ENCODE data around the gene GSK3B.
A peak's percentile ranks its signal among the peaks of the same experiment; 100 is the strongest.
"Not testable (repeated sequence)": the region's sequence is repeated elsewhere in the genome, so short reads cannot be mapped to it uniquely, and the experiment has no call there.

The GSK3B gene

GRCh38 chr3:120028271-120029047 lies 65.8 kb downstream of the GSK3B start:
- Histone ChIP-seq H3K9me3 (ENCODE audit: control insufficient read depth, low read length) (no peaks in the 10 kb centered on the region), H3K27me3 (replicated peaks; ENCODE audit: control insufficient read depth, insufficient read depth, low read length) (no peaks in the 10 kb centered on the region), H3K36me3 (ENCODE audit: control insufficient read depth, insufficient read depth, low read length, severe bottlenecking) (no peaks in the 10 kb centered on the region), H3K4me1 (ENCODE audit: control insufficient read depth, insufficient read depth, low read length) (no peaks in the 10 kb centered on the region), H3K4me3 (ENCODE audit: low read length) (no peak overlapping the region), H3K9ac (ENCODE audit: low read length) (no peak overlapping the region)
- no peak for DNase-seq (ENCODE audit: low read depth)

- no peak for DNase-seq (ENCODE audit: low read depth)
- Histone ChIP-seq H3K27me3 (replicated peaks; ENCODE audit: control insufficient read depth, insufficient read depth, low read length) (no peaks in the 10 kb centered on the region), H3K4me1 (ENCODE audit: control insufficient read depth, insufficient read depth, low read length) (no peaks in the 10 kb centered on the region), H3K4me3 (ENCODE audit: low read length) (no peak overlapping the region), H3K9me3 (ENCODE audit: control insufficient read depth, low read length) (no peaks in the 10 kb centered on the region), H3K36me3 (ENCODE audit: control insufficient read depth, insufficient read depth, low read length, severe bottlenecking) (no peaks in the 10 kb centered on the region), H3K9ac (ENCODE audit: low read length) (no peak overlapping the region)
These were observed 67.0 kb downstream of the GSK3B start for GRCh38 chr3:120027226-120027625.

- no peaks in the 10 kb centered on the region for H3K27me3 ChIP-seq (replicated peaks; ENCODE audit: control insufficient read depth, insufficient read depth, low read length)
- no peak overlapping the region for H3K9ac ChIP-seq (ENCODE audit: low read length)
- H3K36me3 ChIP-seq (ENCODE audit: control insufficient read depth, insufficient read depth, low read length, severe bottlenecking), result no peaks in the 10 kb centered on the region
- peaks cover 6% of the 10 kb centered on the region for H3K4me1 ChIP-seq (ENCODE audit: control insufficient read depth, insufficient read depth, low read length)
- H3K9me3 ChIP-seq (ENCODE audit: control insufficient read depth, low read length), result no peaks in the 10 kb centered on the region
- DNase-seq (ENCODE audit: low read depth), result no peak
- no peak overlapping the region for H3K4me3 ChIP-seq (ENCODE audit: low read length)
These were observed 68.7 kb downstream of the GSK3B start for GRCh38 chr3:120025520-120025919.

GRCh38 chr3:120024103-120024502 lies 70.1 kb downstream of the GSK3B start:
- no peak overlapping the region for H3K9ac ChIP-seq (ENCODE audit: low read length)
- peaks cover 6% of the 10 kb centered on the region for H3K4me1 ChIP-seq (ENCODE audit: control insufficient read depth, insufficient read depth, low read length)
- no peak for DNase-seq (ENCODE audit: low read depth)
- H3K36me3 ChIP-seq (ENCODE audit: control insufficient read depth, insufficient read depth, low read length, severe bottlenecking), result no peaks in the 10 kb centered on the region
- H3K4me3 ChIP-seq (ENCODE audit: low read length), result no peak overlapping the region
- no peaks in the 10 kb centered on the region for H3K27me3 ChIP-seq (replicated peaks; ENCODE audit: control insufficient read depth, insufficient read depth, low read length)
- no peaks in the 10 kb centered on the region for H3K9me3 ChIP-seq (ENCODE audit: control insufficient read depth, low read length)

GRCh38 chr3:120022729-120023128 lies 71.5 kb downstream of the GSK3B start:
- H3K4me3 ChIP-seq (ENCODE audit: low read length), result no peak overlapping the region
- no peaks in the 10 kb centered on the region for H3K36me3 ChIP-seq (ENCODE audit: control insufficient read depth, insufficient read depth, low read length, severe bottlenecking)
- DNase-seq (ENCODE audit: low read depth), result no peak
- peaks cover 6% of the 10 kb centered on the region for H3K4me1 ChIP-seq (ENCODE audit: control insufficient read depth, insufficient read depth, low read length)
- H3K9ac ChIP-seq (ENCODE audit: low read length), result no peak overlapping the region
- H3K9me3 ChIP-seq (ENCODE audit: control insufficient read depth, low read length), result no peaks in the 10 kb centered on the region
- H3K27me3 ChIP-seq (replicated peaks; ENCODE audit: control insufficient read depth, insufficient read depth, low read length), result no peaks in the 10 kb centered on the region

GRCh38 chr3:120021523-120021922 lies 72.7 kb downstream of the GSK3B start:
- Histone ChIP-seq H3K27me3 (replicated peaks; ENCODE audit: control insufficient read depth, insufficient read depth, low read length) (no peaks in the 10 kb centered on the region), H3K4me1 (ENCODE audit: control insufficient read depth, insufficient read depth, low read length) (peaks cover 6% of the 10 kb centered on the region), H3K36me3 (ENCODE audit: control insufficient read depth, insufficient read depth, low read length, severe bottlenecking) (no peaks in the 10 kb centered on the region), H3K9ac (ENCODE audit: low read length) (no peak overlapping the region), H3K4me3 (ENCODE audit: low read length) (no peak overlapping the region), H3K9me3 (ENCODE audit: control insufficient read depth, low read length) (no peaks in the 10 kb centered on the region)
- DNase-seq (ENCODE audit: low read depth), result peak; percentile 35

- Histone ChIP-seq H3K4me3 (ENCODE audit: low read length) (no peak overlapping the region), H3K9me3 (ENCODE audit: control insufficient read depth, low read length) (no peaks in the 10 kb centered on the region), H3K36me3 (ENCODE audit: control insufficient read depth, insufficient read depth, low read length, severe bottlenecking) (no peaks in the 10 kb centered on the region), H3K9ac (ENCODE audit: low read length) (no peak overlapping the region), H3K4me1 (ENCODE audit: control insufficient read depth, insufficient read depth, low read length) (peaks cover 6% of the 10 kb centered on the region), H3K27me3 (replicated peaks; ENCODE audit: control insufficient read depth, insufficient read depth, low read length) (no peaks in the 10 kb centered on the region)
- no peak for DNase-seq (ENCODE audit: low read depth)
These were observed 75.9 kb downstream of the GSK3B start for GRCh38 chr3:120018299-120018698.

- no peaks in the 10 kb centered on the region for H3K27me3 ChIP-seq (replicated peaks; ENCODE audit: control insufficient read depth, insufficient read depth, low read length)
- no peaks in the 10 kb centered on the region for H3K36me3 ChIP-seq (ENCODE audit: control insufficient read depth, insufficient read depth, low read length, severe bottlenecking)
- no peak overlapping the region for H3K4me3 ChIP-seq (ENCODE audit: low read length)
- no peak for DNase-seq (ENCODE audit: low read depth)
- H3K9ac ChIP-seq (ENCODE audit: low read length), result no peak overlapping the region
- H3K4me1 ChIP-seq (ENCODE audit: control insufficient read depth, insufficient read depth, low read length), result peaks cover 6% of the 10 kb centered on the region
- H3K9me3 ChIP-seq (ENCODE audit: control insufficient read depth, low read length), result no peaks in the 10 kb centered on the region
These were observed 76.6 kb downstream of the GSK3B start for GRCh38 chr3:120017692-120018091.

GRCh38 chr3:120013481-120013880 lies 80.8 kb downstream of the GSK3B start:
- no peaks in the 10 kb centered on the region for H3K9me3 ChIP-seq (ENCODE audit: control insufficient read depth, low read length)
- H3K9ac ChIP-seq (ENCODE audit: low read length), result no peak overlapping the region
- H3K27me3 ChIP-seq (replicated peaks; ENCODE audit: control insufficient read depth, insufficient read depth, low read length), result no peaks in the 10 kb centered on the region
- peaks cover 10% of the 10 kb centered on the region for H3K4me1 ChIP-seq (ENCODE audit: control insufficient read depth, insufficient read depth, low read length)
- no peak for DNase-seq (ENCODE audit: low read depth)
- H3K4me3 ChIP-seq (ENCODE audit: low read length), result no peak overlapping the region
- H3K36me3 ChIP-seq (ENCODE audit: control insufficient read depth, insufficient read depth, low read length, severe bottlenecking), result no peaks in the 10 kb centered on the region

GRCh38 chr3:120005741-120006140 lies 88.5 kb downstream of the GSK3B start:
- not testable (repeated sequence) for H3K9ac ChIP-seq (ENCODE audit: low read length); H3K4me3 ChIP-seq (ENCODE audit: low read length); H3K4me1 ChIP-seq (ENCODE audit: control insufficient read depth, insufficient read depth, low read length); H3K36me3 ChIP-seq (ENCODE audit: control insufficient read depth, insufficient read depth, low read length, severe bottlenecking); H3K9me3 ChIP-seq (ENCODE audit: control insufficient read depth, low read length); H3K27me3 ChIP-seq (replicated peaks; ENCODE audit: control insufficient read depth, insufficient read depth, low read length); DNase-seq (ENCODE audit: low read depth)

- DNase-seq (ENCODE audit: low read depth); H3K4me3 ChIP-seq (ENCODE audit: low read length): not testable (repeated sequence)
These were observed 90.2 kb downstream of the GSK3B start for GRCh38 chr3:120004008-120004498.

GRCh38 chr3:119998166-119998565 lies 96.1 kb downstream of the GSK3B start:
- Histone ChIP-seq H3K27me3 (replicated peaks; ENCODE audit: control insufficient read depth, insufficient read depth, low read length) (no peaks in the 10 kb centered on the region), H3K4me1 (ENCODE audit: control insufficient read depth, insufficient read depth, low read length) (peaks cover 6% of the 10 kb centered on the region), H3K4me3 (ENCODE audit: low read length) (no peak overlapping the region), H3K9ac (ENCODE audit: low read length) (no peak overlapping the region), H3K36me3 (ENCODE audit: control insufficient read depth, insufficient read depth, low read length, severe bottlenecking) (peaks cover 27% of the 10 kb centered on the region), H3K9me3 (ENCODE audit: control insufficient read depth, low read length) (no peaks in the 10 kb centered on the region)
- DNase-seq (ENCODE audit: low read depth), result no peak

More at GRCh38 chr3:120004008-120004498, 90.2 kb downstream of the GSK3B start:
- H3K36me3 ChIP-seq (ENCODE audit: control insufficient read depth, insufficient read depth, low read length, severe bottlenecking), result peaks cover 14% of the 10 kb centered on the region
- not testable (repeated sequence) for H3K27me3 ChIP-seq (replicated peaks; ENCODE audit: control insufficient read depth, insufficient read depth, low read length); H3K9me3 ChIP-seq (ENCODE audit: control insufficient read depth, low read length); H3K9ac ChIP-seq (ENCODE audit: low read length); H3K4me1 ChIP-seq (ENCODE audit: control insufficient read depth, insufficient read depth, low read length)

Data from adipocyte (in vitro differentiated cells).